ENCODE data around the gene MEF2C.

DNA sequence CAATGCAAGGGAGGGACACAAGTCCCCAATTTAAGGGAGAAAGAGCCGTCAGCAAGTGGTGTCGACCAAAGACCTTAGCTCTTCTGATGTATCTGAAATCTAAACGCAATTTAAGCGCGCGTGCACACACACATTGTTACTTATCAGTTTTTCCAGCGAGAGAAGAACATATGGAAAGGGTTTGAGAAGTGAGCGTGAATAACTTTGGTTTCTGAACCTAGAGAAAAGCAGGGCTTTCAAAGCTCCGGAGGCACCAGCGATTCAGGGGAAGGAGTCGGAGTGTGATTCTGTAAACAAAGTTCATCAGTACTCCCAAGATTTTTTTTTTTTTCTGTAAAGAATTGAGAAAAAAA is 191.8 kb downstream of the MEF2C start:
- TF ChIP-seq GATA3 (IDR thresholded peaks at IDR 0.05; ENCODE audit: low read depth, low read length) (no peak), GATA2 (IDR thresholded peaks at IDR 0.05; ENCODE audit: low read depth, low read length) (no peak)

Measured in SH-SY5Y (cell line).